B cell (primary cell): Measurements from ENCODE around the gene C6orf15. TPM values are rescaled to one million over a fixed set of nuclear protein-coding genes. Genes with fewer than 3 reads are reported as not detected.

Experiments
- ATAC-seq: fragments of 200-7000 bp; cut with Tn5 transposase; one replicate; pipeline ENCODE4 v1.10.0; 2021; ENCODE audit warnings: low read depth, mild to moderate bottlenecking, moderate number of reproducible peaks, moderate library complexity
- CTCF ChIA-PET: fragments of 350-600 bp; sonication (Branson Sonifier 250); formaldehyde crosslinking; loops from one replicate; lab custom pipeline; 2021; ENCODE audit warnings: antibody characterized with exemption, inconsistent platforms; lab: Charles Lee
- POLR2A ChIA-PET: fragments of 350-600 bp; sonication (Branson Sonifier 250); formaldehyde crosslinking; loops from one replicate; lab custom pipeline; 2021; ENCODE audit warnings: antibody characterized with exemption; lab: Charles Lee
- DNase-seq: peaks from one replicate; pipeline ENCODE4 v3.0.0; 2013
- H2AFZ ChIP-seq: 2 replicates; pipeline ENCODE4 v1.6.1; 2012; ENCODE audit warnings: mild to moderate bottlenecking, low read depth, low read length; ENCODE audit not compliant: insufficient read depth, poor library complexity, severe bottlenecking
- H3K27ac ChIP-seq, 2 donors: 1 replicate in 1 of 2; 2 replicates in 1 of 2; pipeline ENCODE4 v1.5.1; 2012 to 2013; ENCODE audit warnings: low read length in 2 of 2, mild to moderate bottlenecking in 2 of 2, moderate library complexity in 1 of 2
- H3K27me3 ChIP-seq, 4 experiments: fragments of 200-600 bp in 1 of 4; sonication (generic) in 1 of 4; replicated peaks in 1 of 4; 1 replicate in 2 of 4; 2 replicates in 2 of 4; pipeline versions ENCODE4 v1.6.1 to v1.7.0; 2013 to 2016; ENCODE audit warnings: low read length in 3 of 4, mild to moderate bottlenecking in 2 of 4, mixed read lengths in 1 of 4, moderate library complexity in 1 of 4; ENCODE audit not compliant: insufficient read depth in 4 of 4, control insufficient read depth in 3 of 4; ENCODE audit errors: control extremely low read depth in 1 of 4
- H3K36me3 ChIP-seq, 2 experiments: replicated peaks in 1 of 2; 1 replicate in 1 of 2; 2 replicates in 1 of 2; pipeline versions ENCODE4 v1.6.1 to v1.7.1; 2013; ENCODE audit warnings: low read length in 1 of 2; ENCODE audit not compliant: insufficient read depth in 2 of 2, control insufficient read depth in 1 of 2; ENCODE audit errors: control extremely low read depth in 1 of 2, extremely low read depth in 1 of 2
- H3K4me1 ChIP-seq, 2 donors: fragments of 200-600 bp in 1 of 2; sonication (generic) in 1 of 2; 1 replicate in 1 of 2; 2 replicates in 1 of 2; pipeline versions ENCODE4 v1.5.1 to v1.6.1; 2013 to 2017; ENCODE audit warnings: low read length in 2 of 2; ENCODE audit not compliant: control insufficient read depth in 2 of 2, insufficient read depth in 2 of 2
- H3K4me2 ChIP-seq: replicated peaks from 2 replicates; pipeline ENCODE3; 2012; ENCODE audit warnings: mild to moderate bottlenecking, low read depth, low read length; ENCODE audit not compliant: poor library complexity, severe bottlenecking
- H3K4me3 ChIP-seq, 5 experiments: fragments of 200-600 bp in 1 of 5; sonication (generic) in 1 of 5; 1 replicate in 3 of 5; 2 replicates in 2 of 5; pipeline versions ENCODE4 v1.5.1 to v1.7.0; 2011 to 2016; ENCODE audit warnings: low read length in 4 of 5, mild to moderate bottlenecking in 4 of 5, low read depth in 2 of 5, control low read depth in 1 of 5, moderate library complexity in 1 of 5; ENCODE audit not compliant: insufficient read depth in 1 of 5; ENCODE audit errors: control extremely low read depth in 1 of 5, extremely low read depth in 1 of 5
- H3K79me2 ChIP-seq: fragments of 200-600 bp; sonication (generic); one replicate; pipeline ENCODE4 v1.6.0; 2016; ENCODE audit warnings: low read length; ENCODE audit not compliant: control insufficient read depth, insufficient read depth
- H3K9ac ChIP-seq: fragments of 200-600 bp; sonication (generic); 2 replicates; pipeline ENCODE4 v1.6.1; 2017; ENCODE audit warnings: mild to moderate bottlenecking, low read length, moderate library complexity
- H3K9me3 ChIP-seq, 3 donors: one replicate each; pipeline versions ENCODE4 v1.6.1 to v1.7.1; 2013; ENCODE audit warnings: low read length in 2 of 3; ENCODE audit not compliant: control insufficient read depth in 2 of 3, insufficient read depth in 1 of 3; ENCODE audit errors: control extremely low read depth in 1 of 3
- H4K20me1 ChIP-seq: 2 replicates; pipeline ENCODE4 v1.6.0; 2012; ENCODE audit warnings: mild to moderate bottlenecking, low read length; ENCODE audit not compliant: insufficient read depth, control insufficient read depth, poor library complexity, severe bottlenecking
- H3K27ac Mint-ChIP-seq: one replicate; pipeline ENCODE4 v1.8.0; 2021; ENCODE audit warnings: mixed read lengths
- H3K27me3 Mint-ChIP-seq: one replicate; pipeline ENCODE4 v1.8.0; 2021; ENCODE audit warnings: mixed read lengths
- H3K4me1 Mint-ChIP-seq: one replicate; pipeline ENCODE4 v1.8.0; 2021; ENCODE audit warnings: mixed read lengths
- H3K4me3 Mint-ChIP-seq: one replicate; pipeline ENCODE4 v1.8.0; 2021; ENCODE audit warnings: mixed read lengths
- H3K9me3 Mint-ChIP-seq: one replicate; pipeline ENCODE4 v1.8.0; 2022; ENCODE audit warnings: mixed read lengths; ENCODE audit not compliant: insufficient read depth
- CTCF ChIP-seq: fragments of 200-600 bp; IDR thresholded peaks from one replicate; pipeline ENCODE4 v1.8.0; 2022; ENCODE audit warnings: antibody characterized with exemption, mild to moderate bottlenecking
- EZH2 ChIP-seq: IDR thresholded peaks from 2 replicates; pipeline ENCODE4 v1.6.1; 2012; ENCODE audit warnings: borderline replicate concordance, low read depth, mild to moderate bottlenecking, moderate library complexity, low read length; ENCODE audit not compliant: insufficient read depth, poor library complexity, severe bottlenecking
- WGBS: methylation state at CpG from one replicate; pipeline ENCODE4 v1.1.5; 2013; ENCODE audit warnings: missing lambda C conversion rate; ENCODE audit not compliant: insufficient coverage; 5-methylcytosine and 5-hydroxymethylcytosine counted together
- intact Hi-C: fragments of 100-400 bp; cut with micrococcal nuclease; formaldehyde crosslinking; loops from one replicate; pipeline ENCODE4 v1.10.0; 2022
- polyA plus RNA-seq: library from polyadenylated mRNA; depleted of rRNA; stranded (reverse); fragments of >200 nt; gene quantifications from 2 replicates; pipeline ENCODE4 v1.2.3, GENCODE V29; 2012
- total RNA-seq, 2 donors: library from RNA; stranded (reverse); fragments of 120-200 nt in 1 of 2; gene quantifications; 1 replicate in 1 of 2; 2 replicates in 1 of 2; pipeline versions ENCODE4 v1.2.3 to v1.2.4, GENCODE V29; 2013 to 2022

The C6orf15 gene
- total and polyA plus RNA-seq, 2 donors (not counting 1 experiment from before 2014, with no cell fraction given) = not detected

- Histone ChIP-seq H3K27me3 (no peaks in the 10 kb centered on the region), H3K4me1 (peaks cover 13 to 16% of the 10 kb centered on the region in 2 donors), H3K4me3 (no peak overlapping the region), H4K20me1 (no peaks in the 10 kb centered on the region), H3K9ac (no peak overlapping the region), H3K79me2 (no peaks in the 10 kb centered on the region), H3K27ac (no peak overlapping the region), H3K9me3 (no peaks in the 10 kb centered on the region), H3K36me3 (no peaks in the 10 kb centered on the region), H2AFZ (no peak overlapping the region), H3K4me2 (no peak overlapping the region)
- TF ChIP-seq EZH2 (no peak), CTCF (no peak)
- no peak for DNase-seq
- peaks cover 9% of the 10 kb centered on the region for H3K27me3 Mint-ChIP-seq
- WGBS = no CpG with 5 or more reads among the region's 4 CpGs
- no peak overlapping the region for H3K4me3 Mint-ChIP-seq
- CTCF ChIA-PET = no interaction called here
- intact Hi-C loops = no loop called here
- POLR2A ChIA-PET = no interaction called here
- peaks cover 15% of the 10 kb centered on the region for H3K4me1 Mint-ChIP-seq
- H3K27ac Mint-ChIP-seq = no peak overlapping the region
- ATAC-seq = no peak
- no peaks in the 10 kb centered on the region for H3K9me3 Mint-ChIP-seq
Measured at GRCh38 chr6:31098449-31098938, 13.9 kb downstream of the C6orf15 start.

GRCh38 chr6:31096656-31097055 is 15.7 kb downstream of the C6orf15 start:
- Histone ChIP-seq H3K79me2 (no peaks in the 10 kb centered on the region), H3K4me3 (no peak overlapping the region), H3K36me3 (no peaks in the 10 kb centered on the region), H4K20me1 (no peaks in the 10 kb centered on the region), H3K9me3 (no peaks in the 10 kb centered on the region), H3K27me3 (no peaks in the 10 kb centered on the region), H2AFZ (no peak overlapping the region), H3K4me2 (no peak overlapping the region), H3K9ac (no peak overlapping the region), H3K27ac (no peak overlapping the region), H3K4me1 (peaks cover 13 to 16% of the 10 kb centered on the region in 2 donors)
- Mint-ChIP-seq H3K4me1 (peaks cover 16% of the 10 kb centered on the region), H3K9me3 (no peaks in the 10 kb centered on the region), H3K4me3 (no peak overlapping the region), H3K27me3 (peaks cover 4% of the 10 kb centered on the region), H3K27ac (no peak overlapping the region)
- POLR2A ChIA-PET = no interaction called here
- CTCF ChIA-PET = interaction anchor here (0.6 to 1.4 kb wide), 3 partner anchors 9 to 1184 kb away, joined by 3 read pairs; no protein-coding TSS in a partner anchor
- intact Hi-C loops = no loop called here
- 83% methylated on average over 3 of the region's 5 CpGs for WGBS
- TF ChIP-seq CTCF (no peak), EZH2 (no peak)
- ATAC-seq = no peak
- no peak for DNase-seq
